Suprapubic skin (tissue), 4 donors: Measurements from ENCODE around the gene ASTN2. TPM values are rescaled to one million over a fixed set of nuclear protein-coding genes. Genes with fewer than 3 reads are reported as not detected.
A peak's percentile ranks its signal among the peaks of the same experiment; 100 is the strongest.

ENCODE experiments used
- DNase-seq, 2 donors: peaks; one replicate each; pipeline ENCODE4 v3.0.0-alpha.2; 2019; ENCODE audit warnings: low spot score in 2 of 2
- H3K27ac ChIP-seq: fragments of 200-600 bp; sonication (generic); one replicate; pipeline ENCODE4 v1.5.1; 2019
- H3K27me3 ChIP-seq: fragments of 200-600 bp; sonication (generic); one replicate; pipeline ENCODE4 v1.5.1; 2019
- H3K36me3 ChIP-seq: fragments of 200-600 bp; sonication (generic); one replicate; pipeline ENCODE4 v1.5.1; 2019
- H3K4me1 ChIP-seq: fragments of 200-600 bp; sonication (generic); one replicate; pipeline ENCODE4 v1.5.1; 2019
- H3K4me3 ChIP-seq: fragments of 200-600 bp; sonication (generic); one replicate; pipeline ENCODE4 v1.5.1; 2019; ENCODE audit warnings: mild to moderate bottlenecking
- H3K9me3 ChIP-seq: fragments of 200-600 bp; sonication (generic); one replicate; pipeline ENCODE4 v1.5.1; 2019
- EP300 ChIP-seq: sonication (generic); formaldehyde crosslinking; IDR thresholded peaks from one replicate; pipeline ENCODE4 v1.6.1; 2017; ENCODE audit warnings: antibody characterized with exemption
- POLR2A ChIP-seq, 2 donors: fragments of 450-650 bp; IDR thresholded peaks; one replicate each; pipeline ENCODE4 v1.6.1; 2017; ENCODE audit warnings: antibody characterized with exemption in 2 of 2, mild to moderate bottlenecking in 2 of 2, moderate library complexity in 2 of 2
- POLR2AphosphoS5 ChIP-seq, 3 donors: sonication (generic); formaldehyde crosslinking; IDR thresholded peaks; one replicate each; pipeline ENCODE4 v1.6.1; 2017; ENCODE audit warnings: antibody characterized with exemption in 3 of 3
- WGBS: methylation state at CpG from one replicate; pipeline ENCODE4 v1.1.5; 2018; 5-methylcytosine and 5-hydroxymethylcytosine counted together
- total RNA-seq, 4 donors: library from RNA; depleted of rRNA; stranded (reverse); fragments of >200 nt; gene quantifications; one replicate each; pipeline ENCODE4 v1.1.0, GENCODE V29; 2016
- TF ChIP-seq, protein P1 (sequence below), 2 donors: fragments of 200-600 bp in 1 of 2; fragments of 450-650 bp in 1 of 2; sonication (generic) in 1 of 2; IDR thresholded peaks; one replicate each; pipeline ENCODE4 v1.5.1; 2016 to 2019; ENCODE audit warnings: antibody characterized with exemption in 2 of 2, mild to moderate bottlenecking in 1 of 2, moderate library complexity in 1 of 2

ASTN2 gene
- total RNA-seq, 4 donors from 2014 or later, result 2.0 to 6.9 (median 3.8) TPM

DNA sequence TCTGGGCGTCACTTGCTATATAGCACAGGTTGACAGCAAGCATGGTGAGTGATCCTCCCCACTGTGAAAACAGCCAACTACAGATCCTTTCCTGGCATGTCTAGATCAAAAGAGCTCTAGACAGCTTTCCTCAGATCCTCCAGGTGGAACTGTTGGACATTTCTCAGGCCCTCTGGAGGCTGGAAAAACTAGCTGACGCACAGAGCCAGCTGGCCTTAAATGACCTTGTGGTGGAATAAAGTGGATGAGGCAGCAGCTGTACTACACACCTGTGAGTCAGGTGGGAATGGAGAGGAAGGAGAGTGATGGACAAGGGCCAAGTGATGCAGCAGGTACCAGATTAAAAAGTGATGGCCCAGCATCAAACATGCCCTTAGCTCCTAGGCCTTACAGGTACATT, 555.1 kb downstream of the ASTN2 start:
- Histone ChIP-seq H3K36me3 (no peaks in the 10 kb centered on the region), H3K4me3 (no peak overlapping the region), H3K27ac (no peak overlapping the region), H3K27me3 (no peaks in the 10 kb centered on the region), H3K4me1 (peaks cover 13% of the 10 kb centered on the region), H3K9me3 (no peaks in the 10 kb centered on the region)
- DNase-seq, result no peak
- TF ChIP-seq, protein P1, sequence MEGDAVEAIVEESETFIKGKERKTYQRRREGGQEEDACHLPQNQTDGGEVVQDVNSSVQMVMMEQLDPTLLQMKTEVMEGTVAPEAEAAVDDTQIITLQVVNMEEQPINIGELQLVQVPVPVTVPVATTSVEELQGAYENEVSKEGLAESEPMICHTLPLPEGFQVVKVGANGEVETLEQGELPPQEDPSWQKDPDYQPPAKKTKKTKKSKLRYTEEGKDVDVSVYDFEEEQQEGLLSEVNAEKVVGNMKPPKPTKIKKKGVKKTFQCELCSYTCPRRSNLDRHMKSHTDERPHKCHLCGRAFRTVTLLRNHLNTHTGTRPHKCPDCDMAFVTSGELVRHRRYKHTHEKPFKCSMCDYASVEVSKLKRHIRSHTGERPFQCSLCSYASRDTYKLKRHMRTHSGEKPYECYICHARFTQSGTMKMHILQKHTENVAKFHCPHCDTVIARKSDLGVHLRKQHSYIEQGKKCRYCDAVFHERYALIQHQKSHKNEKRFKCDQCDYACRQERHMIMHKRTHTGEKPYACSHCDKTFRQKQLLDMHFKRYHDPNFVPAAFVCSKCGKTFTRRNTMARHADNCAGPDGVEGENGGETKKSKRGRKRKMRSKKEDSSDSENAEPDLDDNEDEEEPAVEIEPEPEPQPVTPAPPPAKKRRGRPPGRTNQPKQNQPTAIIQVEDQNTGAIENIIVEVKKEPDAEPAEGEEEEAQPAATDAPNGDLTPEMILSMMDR (IDR thresholded peaks at IDR 0.05), result no peak
- TF ChIP-seq POLR2A (IDR thresholded peaks at IDR 0.05) (no peak), EP300 (no peak), POLR2AphosphoS5 (IDR thresholded peaks at IDR 0.05) (no peak)
- 89% methylated on average over 2 of the region's 2 CpGs for WGBS

DNA sequence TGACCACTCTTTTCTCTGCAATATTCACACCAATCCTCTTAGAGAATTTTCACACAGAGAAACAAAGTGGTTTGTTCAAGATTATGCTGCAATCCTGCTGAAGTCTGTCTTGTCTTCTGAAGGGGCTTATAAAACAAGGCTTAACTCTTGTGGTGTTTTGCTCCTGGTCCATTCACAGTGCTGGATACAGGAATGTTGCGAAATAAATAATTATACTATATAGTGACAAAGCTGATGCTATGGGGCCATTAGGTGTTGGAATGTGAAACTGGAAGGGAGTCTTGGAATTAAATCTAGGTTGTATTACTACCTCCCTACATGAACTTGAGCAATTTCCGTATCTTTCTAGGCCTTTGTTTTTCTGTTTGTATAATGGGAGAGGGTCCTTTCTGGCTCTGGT, 557.5 kb downstream of the ASTN2 start:
- 70% methylated on average over 2 of the region's 2 CpGs for WGBS
- no peak for DNase-seq
- Histone ChIP-seq H3K4me3 (no peak overlapping the region), H3K27me3 (no peaks in the 10 kb centered on the region), H3K9me3 (no peaks in the 10 kb centered on the region), H3K4me1 (peaks cover 13% of the 10 kb centered on the region), H3K36me3 (no peaks in the 10 kb centered on the region), H3K27ac (no peak overlapping the region)
- TF ChIP-seq POLR2A (IDR thresholded peaks at IDR 0.05), result no peak
- TF ChIP-seq, protein P1 (IDR thresholded peaks at IDR 0.05), result no peak
- TF ChIP-seq EP300, result no peak
- no peak for TF ChIP-seq POLR2AphosphoS5 (IDR thresholded peaks at IDR 0.05)

DNA sequence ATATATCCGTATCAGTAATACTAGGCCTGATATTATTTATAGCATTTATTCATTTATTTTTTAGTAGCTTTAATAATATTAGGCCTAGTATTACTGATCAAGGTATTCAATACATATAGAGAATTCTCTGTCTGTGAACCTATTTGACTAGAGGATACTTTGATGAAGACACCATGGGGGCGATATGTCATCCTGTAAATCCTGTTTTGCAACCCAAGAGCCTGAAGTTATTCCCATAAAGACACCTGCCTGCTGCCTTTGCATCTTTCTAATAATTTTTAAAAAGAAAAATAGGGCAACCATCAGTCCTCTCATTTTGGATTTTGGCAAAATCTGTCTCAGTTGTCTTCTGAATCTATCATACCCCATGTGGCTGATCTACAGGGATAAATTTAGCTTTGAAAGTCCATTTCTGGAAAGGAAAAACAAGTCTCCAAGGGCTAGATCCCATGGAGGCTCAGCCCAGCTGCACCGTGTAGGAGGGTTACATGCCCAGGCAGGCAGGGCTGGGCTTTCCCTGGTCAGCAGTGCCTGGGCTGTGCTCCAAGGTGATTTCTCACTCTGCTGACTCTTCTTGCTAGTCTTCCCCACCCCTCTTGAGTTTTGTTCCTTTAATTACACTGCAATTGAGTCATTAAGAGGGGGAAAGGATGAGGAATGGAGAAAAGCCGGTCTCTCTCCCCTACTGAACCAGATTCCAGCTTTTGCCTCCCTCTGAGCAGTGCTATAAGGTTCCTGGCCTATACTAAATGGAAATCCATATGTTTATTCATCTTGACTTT, 558.8 kb downstream of the ASTN2 start:
- DNase-seq, result no peak

DNA sequence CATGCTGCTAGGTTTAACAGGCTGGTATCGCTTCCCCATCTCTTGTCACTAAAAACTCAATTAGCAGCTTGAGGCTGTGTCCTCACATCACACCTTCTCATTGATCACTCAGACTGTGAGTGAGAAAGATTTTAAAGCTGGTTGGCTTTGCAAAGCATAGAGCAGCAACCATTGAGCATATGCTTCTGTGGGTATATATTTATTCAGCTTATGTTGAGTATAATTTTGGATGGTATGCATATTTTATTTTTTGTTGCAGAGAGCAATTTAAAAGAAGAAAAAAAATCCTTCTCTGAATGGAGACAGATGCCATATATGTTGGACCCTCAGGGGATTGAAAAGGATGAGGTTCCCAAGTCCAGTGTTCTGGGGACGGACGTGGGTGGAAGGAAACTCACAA, 565.1 kb downstream of the ASTN2 start:
- Histone ChIP-seq H3K27ac (no peak overlapping the region), H3K27me3 (no peaks in the 10 kb centered on the region), H3K4me3 (no peak overlapping the region), H3K4me1 (no peaks in the 10 kb centered on the region), H3K9me3 (no peaks in the 10 kb centered on the region), H3K36me3 (no peaks in the 10 kb centered on the region)
- DNase-seq, result no peak
- TF ChIP-seq EP300 (no peak), POLR2A (IDR thresholded peaks at IDR 0.05) (no peak), POLR2AphosphoS5 (IDR thresholded peaks at IDR 0.05) (no peak)
- TF ChIP-seq, protein P1 (IDR thresholded peaks at IDR 0.05), result no peak
- 71% methylated on average over 3 of the region's 3 CpGs for WGBS

More for the DNA sequence above, 558.8 kb downstream of the ASTN2 start:
- 34% methylated on average over 4 of the region's 4 CpGs for WGBS
- TF ChIP-seq, protein P1 (IDR thresholded peaks at IDR 0.05), result no peak
- TF ChIP-seq POLR2A (IDR thresholded peaks at IDR 0.05) (no peak), POLR2AphosphoS5 (IDR thresholded peaks at IDR 0.05) (no peak), EP300 (no peak)
- H3K4me3 ChIP-seq, result no peak overlapping the region
- H3K27me3 ChIP-seq, result no peaks in the 10 kb centered on the region
- no peaks in the 10 kb centered on the region for H3K36me3 ChIP-seq
- H3K27ac ChIP-seq, result peak overlapping the region; percentile 53
- H3K4me1 ChIP-seq, result peaks cover 13% of the 10 kb centered on the region
- H3K9me3 ChIP-seq, result no peaks in the 10 kb centered on the region

DNA sequence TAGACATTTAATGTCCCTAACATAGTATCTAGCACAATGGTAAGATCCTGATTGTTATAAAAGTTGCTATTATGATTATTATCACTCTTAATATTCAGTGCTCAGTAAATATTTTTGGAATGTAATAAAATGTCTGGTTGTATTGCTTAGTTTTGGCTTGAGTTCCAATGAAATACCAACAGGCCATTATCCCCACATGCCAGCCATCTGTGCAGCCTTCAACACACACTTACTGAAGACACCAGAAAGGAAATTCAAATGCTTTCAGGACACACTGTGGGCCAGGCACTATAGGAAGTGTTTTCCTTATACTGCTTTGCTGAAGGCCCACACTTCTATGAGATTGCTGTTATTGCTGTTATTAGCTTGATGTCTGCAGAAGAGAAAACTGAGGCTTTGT, 570.2 kb downstream of the ASTN2 start:
- DNase-seq, result no peak

More for the DNA sequence above, 570.2 kb downstream of the ASTN2 start:
- Histone ChIP-seq H3K27ac (no peak overlapping the region), H3K4me1 (peaks cover 3% of the 10 kb centered on the region), H3K36me3 (no peaks in the 10 kb centered on the region), H3K9me3 (no peaks in the 10 kb centered on the region), H3K4me3 (no peak overlapping the region), H3K27me3 (no peaks in the 10 kb centered on the region)
- TF ChIP-seq EP300 (no peak), POLR2A (IDR thresholded peaks at IDR 0.05) (no peak), POLR2AphosphoS5 (IDR thresholded peaks at IDR 0.05) (no peak)
- TF ChIP-seq, protein P1 (IDR thresholded peaks at IDR 0.05), result no peak
